Activated CD4-positive, alpha-beta T cell treated with anti-CD3 and anti-CD28 coated beads, Interleukin-2, amount 50 U/mL, for 48 hours (primary cell): ENCODE results near the gene ETDB.
"Not testable (repeated sequence)": the region's sequence is repeated elsewhere in the genome, so short reads cannot be mapped to it uniquely, and the experiment has no call there.

ENCODE experiments used
- DNase-seq, 2 experiments: peaks; one replicate each; pipeline ENCODE4 v3.0.0-alpha.2; 2020

Gene ETDB

DNA sequence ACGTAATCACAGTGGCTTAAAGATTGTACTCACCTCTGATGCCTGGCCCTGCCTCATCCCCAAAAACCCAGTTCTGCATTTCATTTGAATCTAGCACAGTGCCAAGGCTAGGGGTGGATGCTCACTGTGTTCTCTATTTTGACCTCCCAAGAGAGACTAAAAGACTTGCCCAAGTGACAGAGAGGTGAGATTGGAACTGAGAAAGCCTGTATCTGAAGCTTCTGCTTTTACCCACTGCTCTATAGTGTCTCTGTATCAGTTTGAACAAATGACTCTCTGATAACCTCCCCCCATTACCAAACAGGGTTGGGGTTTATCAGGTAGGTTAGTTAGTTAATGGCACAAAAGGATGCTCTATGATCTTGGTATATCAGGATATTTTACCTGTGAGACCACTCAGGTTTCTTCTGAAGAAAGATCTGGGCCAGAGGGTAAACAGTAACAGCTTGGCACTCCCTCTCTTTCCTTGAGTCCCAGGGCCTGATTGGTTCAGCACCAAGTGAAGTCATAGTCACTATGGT lies at the start of gene ETDB:
Gene ETDB (minus strand): TSS at position 471 of the 521 bp plus-strand sequence. CDS start 1,265 bp downstream, outside the sequence.
- DNase-seq, result not testable (repeated sequence)

DNA sequence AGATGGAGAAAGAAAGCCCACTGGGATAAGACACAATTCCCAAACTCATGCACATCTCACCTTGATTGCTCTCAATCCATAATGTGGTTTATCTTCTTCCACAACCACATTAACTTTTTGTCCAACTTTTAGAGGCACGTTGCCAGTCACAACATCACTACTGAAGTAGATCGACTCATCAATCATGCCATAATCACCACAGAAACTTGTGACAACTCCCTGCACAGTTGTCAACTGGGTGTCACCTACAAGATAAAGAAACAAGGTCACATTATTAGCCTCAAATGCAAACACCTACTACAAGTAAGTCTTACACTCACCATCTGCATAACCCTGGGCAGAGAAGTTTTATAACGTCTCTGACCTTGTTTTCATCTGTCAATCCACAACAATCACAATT lies 49.2 kb upstream of the ETDB start:
- not testable (repeated sequence) for DNase-seq

DNA sequence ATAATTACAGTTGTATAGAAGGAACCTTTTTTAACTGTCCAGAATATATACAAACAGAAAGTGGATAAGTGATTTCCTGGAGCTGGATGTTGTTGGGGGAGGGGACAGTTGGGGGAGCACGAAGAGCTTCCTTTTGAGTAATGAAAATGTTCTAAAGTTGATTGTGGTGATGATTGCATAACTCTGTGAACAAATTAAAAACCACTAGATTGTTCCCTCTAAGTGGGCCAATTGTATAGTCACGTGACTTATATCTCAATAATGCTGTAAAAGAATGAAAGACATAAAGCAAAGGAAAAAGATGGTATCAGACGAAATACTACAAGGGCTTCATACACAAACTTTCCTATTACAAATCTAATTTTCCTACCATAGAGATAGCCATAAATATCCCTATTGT lies 48.2 kb upstream of the ETDB start:
- no peak for DNase-seq

DNA sequence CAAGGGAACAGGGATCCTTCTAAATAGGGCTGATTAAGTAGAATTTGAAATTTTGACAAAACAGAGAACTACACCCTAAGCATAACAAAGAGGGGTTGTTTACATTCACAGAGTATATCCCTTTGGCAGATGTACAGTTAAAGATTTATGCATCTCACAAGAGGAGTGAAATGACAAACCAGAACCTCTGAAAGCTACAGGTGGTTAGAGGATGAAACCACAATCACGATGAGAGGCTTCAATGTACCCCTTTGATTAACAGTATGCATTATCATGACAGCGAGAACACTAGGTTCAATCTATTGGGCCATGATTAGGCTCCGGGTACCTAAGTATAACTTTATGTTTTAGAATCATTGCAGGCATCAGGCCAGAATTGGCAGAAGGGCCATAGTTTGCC lies 34.4 kb upstream of the ETDB start:
- DNase-seq, result not testable (repeated sequence)

DNA sequence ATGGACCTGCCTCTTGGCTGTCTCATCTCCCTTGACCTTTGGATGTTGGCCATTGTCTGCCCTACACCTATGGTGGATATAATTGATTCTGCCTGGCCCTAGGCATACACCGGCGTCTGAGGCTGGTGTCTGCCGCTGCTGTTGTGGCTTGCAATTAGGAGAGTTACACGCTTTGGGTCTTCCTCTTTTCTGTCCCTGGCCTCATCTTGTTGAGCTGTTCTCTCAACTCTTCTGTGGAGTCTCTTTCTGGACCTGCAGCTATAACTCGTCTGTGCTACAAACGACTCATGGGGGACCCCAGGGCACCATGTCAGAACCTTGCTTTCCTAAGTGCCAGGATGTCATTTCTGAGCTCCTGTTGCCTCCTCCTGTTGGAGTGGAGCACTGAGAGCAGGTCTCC lies 5.8 kb upstream of the ETDB start:
- not testable (repeated sequence) for DNase-seq

DNA sequence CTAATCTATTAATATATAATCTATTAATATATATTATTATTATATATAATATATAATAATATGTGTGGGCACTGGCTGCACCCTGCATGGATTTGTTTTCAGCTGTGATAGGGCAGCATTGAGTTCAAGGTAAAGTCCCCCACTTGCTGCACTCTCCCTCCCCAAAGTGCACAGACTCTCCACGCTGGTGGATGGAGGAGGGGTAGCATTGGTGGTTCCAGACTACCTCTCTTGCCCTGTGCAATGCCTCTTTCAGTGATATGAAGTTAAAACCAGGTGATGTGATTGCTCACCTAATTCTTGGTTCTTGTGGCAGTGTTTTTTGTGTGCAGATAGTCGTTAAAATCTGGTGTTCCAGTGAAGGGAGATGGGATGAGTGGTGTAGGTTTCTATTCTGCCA lies 4.3 kb downstream of the ETDB start:
- DNase-seq, result not testable (repeated sequence)

DNA sequence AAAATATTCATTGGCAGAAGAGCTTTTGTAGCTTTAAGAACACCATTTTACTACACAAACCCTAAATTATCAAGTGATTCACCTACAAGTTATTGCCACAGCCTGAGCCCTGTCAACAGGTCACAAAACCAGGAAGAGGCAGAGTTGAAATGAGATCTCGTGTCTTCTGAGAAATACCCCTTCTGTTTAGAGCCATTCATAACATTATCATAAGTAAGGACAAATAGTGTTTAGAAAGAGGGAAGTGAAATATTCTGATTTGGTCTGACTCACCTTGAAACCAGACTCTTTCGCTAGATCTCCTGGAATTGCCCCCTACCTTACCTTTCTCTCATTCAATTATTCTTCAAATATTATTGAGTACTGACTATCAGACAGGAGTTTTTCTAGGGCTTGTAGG lies 5.9 kb downstream of the ETDB start:
- no peak for DNase-seq

DNA sequence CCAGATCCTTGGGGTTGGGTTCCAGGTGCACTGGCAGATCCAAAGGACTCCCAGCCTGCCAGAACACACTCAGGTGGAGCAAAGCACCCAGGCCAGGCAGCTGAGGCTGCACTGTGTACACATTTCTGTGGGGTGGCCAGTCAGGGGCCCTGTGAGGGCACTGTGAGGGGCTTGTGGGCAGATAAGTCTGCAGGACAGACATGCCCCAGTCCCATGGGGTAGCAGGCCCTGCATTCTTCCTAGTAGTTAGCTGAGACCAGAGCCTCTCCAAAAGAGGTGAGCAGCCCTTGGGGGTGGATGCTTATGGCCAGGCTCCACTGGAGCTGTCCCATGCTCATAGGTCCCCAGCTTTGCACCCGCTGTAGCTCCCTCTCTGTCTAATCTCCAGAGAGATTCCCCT lies 7.6 kb downstream of the ETDB start:
- DNase-seq, result no peak

DNA sequence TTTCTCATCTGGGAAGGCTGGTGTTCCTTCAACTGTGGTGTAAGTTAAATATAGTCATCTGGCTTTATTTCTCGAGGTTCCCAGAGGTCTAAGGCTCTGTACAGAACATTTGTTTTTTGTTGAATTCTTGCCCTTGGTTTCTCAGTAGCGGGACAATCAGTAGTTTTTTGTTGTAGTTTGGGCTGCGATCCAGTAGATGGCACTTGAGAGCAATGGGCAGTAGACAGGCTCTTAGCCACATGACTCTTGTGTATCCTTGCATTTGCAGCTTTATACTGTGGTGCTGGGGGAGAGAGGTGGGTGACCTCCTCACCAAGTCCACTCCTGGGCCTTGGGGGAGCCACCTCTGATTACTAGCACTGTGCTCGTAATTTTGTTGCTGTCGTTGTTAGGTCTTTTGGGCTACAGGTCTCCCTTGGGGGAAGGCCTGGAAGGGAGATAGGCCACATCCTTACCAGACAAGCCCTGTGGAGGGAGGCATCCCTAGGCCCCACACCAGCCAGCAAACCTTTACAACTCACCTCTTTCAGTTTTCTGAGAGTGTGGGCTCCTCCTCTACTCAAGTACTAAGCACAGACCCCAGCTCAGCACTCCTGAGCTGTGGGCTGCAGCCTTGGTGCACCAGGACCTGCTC lies 8.1 kb downstream of the ETDB start:
- DNase-seq, result peak; percentile 34 to 51

DNA sequence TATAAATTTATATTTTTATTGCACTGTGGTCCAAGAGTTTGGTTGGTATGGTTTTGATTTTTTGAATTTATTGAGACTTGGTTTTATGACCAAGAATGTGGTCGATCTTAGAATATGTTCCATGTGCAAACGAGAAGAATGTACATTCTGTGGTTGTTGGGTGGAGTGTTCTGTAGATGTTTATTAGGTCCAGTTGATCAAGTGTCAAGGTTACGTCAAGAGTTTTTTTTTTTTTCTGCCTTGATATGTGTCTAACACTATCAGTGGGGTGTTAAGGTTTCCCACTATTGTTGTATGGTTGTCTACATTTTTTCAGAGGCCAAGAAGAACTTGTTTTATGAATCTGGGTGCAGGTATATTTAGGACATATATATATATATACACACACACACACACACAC lies 10.8 kb downstream of the ETDB start:
- DNase-seq, result no peak

DNA sequence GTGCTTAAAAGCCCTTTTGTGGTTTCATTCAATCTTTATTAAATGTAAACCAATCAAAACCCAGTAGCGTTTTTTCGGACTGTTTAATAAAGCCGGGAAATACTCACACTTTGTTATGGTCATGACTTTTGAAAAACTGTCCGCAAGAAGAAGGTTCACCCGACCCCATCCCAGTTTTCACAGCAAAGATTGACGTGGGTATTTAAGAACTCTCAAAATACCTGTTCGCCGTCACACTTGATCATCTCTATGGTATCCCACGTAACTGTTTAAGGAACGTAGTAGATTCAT lies 20.9 kb downstream of the ETDB start:
- no peak for DNase-seq

DNA sequence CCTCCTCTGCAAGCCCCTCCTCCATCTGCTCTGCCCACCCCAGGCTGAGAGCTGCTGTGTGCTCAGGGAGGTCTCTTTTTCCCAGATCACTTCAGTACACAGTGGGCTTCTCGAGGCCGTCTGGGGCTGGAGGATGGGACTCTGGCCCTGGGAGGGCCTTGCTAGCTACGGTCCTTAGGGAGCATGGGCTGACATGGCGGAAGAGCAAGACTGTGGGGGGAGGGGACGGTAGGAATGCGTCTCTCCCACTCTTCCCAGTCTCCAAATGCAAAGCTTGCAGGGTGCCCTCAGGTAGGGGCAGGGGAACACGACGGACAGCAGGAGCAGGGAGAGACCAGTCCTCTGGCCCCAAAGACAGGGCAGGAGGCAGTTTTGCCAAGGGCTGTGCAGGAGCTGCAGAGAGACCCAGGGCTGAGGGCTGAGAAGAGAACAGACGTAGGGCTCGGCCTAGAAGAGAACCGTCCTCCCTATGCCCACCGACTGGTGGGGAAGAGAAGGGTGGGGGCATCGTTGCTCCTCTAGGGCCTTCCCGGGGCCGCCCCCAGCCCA lies 23.1 kb downstream of the ETDB start:
- DNase-seq, result not testable (repeated sequence)

DNA sequence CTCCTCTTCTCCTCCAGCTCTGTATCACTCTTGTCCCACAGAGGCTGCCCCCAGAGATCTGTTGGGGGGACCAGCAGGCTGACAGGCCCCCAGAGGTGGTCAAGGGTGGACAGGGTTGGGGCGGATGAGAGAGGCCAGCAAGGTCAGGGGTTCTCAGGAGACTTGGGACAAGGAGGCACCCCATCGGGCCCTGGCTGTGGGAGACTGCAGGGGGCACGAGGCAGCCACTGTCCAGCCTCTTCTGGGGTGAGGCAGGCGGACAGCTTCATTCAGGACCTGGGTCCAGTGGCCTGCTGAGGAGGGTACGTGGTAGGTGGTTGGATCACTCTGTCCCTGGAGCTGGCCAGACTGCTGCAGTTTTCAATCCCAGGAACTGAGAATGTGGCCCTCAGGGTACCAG lies 24.6 kb downstream of the ETDB start:
- DNase-seq, result no peak

DNA sequence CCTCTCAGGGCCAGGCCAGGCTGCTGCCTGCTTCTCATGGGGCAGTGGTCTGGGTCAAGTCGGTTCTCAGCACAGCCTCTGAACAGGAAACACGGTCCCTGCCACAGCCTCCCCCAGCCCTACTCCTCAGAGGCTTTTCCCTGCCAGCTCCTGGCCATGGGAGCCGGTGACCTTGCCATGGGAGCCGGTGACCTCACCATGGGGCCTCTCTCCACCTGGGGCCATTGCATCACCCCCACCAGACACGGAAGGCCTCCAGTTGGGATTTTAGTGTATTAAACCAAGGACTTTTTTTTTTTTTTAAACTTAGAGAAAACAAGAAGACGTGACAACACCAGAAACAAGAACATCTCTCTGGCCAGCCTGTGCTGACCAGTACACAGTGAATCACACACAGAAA lies 25.6 kb downstream of the ETDB start:
- DNase-seq, result no peak

DNA sequence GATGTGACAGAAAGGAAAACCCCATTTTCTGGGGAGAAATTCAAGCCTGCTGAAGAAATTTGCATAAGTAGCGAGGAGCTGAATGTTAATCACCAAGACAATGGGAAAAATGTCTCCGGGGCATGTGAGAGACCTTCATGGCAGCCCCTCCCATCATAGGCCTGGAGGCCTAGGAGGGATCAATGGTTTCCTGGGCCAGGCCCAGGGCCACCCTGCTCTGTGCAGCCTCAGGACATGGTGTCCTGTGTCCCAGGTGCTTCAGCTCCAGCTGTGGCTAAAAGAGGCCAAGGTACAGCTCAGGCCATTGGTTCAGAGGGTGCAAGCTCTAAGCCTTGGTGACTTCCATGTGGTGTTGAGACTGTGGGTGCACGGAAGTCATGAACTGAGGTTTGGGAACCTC lies 31.2 kb downstream of the ETDB start:
- DNase-seq, result no peak

DNA sequence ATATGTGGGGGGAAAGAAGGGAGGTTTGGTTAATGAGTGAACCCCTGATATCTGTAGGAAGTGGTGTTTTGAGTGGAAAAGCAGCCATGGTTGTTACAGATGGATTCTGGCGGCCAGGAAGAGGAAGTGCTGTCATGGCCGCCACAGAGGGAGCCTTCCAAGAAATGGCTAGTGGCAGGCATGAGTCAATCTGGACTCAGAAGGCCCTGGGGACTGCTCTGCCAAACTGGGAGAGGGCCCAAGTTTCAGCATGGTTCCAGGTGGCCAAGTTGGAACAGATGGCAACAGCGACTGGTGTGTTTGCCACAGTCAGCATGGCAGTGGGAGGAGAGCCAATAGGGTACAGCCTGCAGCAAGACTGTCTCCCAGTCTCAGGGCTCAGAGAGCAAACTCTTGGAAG lies 32.5 kb downstream of the ETDB start:
- no peak for DNase-seq

DNA sequence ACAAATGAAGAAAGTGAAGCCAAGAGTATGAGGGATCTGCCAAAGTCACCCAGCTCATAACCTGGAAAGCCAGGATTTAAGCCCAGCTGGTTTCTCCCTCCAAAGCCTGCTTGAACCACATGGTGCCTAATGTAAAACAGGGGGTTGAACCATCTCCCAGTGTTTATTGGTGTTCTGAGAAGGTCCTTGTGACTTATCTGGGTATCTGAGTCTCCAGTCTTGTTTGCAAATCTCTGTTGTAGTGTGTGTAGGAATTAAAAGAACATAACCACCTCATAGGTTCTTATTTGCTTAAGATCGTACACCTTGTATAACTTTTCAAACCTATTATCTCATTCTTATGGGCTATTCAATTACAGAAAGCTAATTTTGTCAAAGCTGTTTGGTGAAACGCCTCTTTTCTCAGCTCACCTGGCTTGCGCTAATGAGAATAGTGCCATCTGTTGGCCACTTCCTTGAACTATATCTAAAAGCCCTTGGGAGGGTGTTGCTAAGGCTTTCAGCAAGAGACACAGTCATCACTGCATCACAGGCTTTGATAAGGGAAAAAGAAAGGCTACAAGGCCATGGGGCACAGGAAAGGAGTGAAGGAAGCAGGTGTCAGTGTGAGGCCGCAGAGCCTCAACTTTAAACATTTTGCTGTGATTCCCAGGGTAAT lies 34.0 kb downstream of the ETDB start:
- DNase-seq, result peak in 1 of 2 experiments; percentile 17

DNA sequence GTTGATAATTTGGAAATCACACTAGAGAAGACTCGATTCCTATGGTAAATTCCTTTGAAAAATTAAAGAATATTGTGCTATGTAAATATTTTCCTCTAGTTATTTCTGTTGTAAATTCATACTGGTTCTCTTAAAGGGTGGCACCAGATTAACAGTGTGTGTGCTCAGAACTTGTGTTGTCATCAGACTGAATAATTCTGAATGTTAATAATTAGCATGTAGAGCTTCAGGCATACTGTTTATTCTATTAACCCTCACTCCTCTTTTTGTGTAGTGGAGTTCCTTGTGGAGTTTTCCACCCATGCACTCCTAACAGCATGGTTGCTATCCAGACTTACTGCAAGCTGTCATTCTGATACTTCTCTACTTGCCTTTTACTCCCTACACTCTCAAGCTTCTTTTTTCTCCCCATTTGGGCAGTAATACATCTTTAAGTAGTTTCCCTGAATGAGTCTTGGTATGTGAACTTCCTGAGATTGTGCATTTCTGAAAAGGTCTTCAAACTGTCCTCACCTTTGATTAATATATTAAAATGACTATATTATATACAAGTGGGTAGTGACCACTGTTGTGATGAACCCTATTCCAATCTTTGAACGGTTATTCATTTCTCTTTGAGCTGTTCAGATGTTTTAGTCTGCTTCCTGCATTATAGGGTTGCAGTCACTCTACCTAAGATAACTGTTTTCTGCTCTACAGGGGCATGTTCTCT lies 38.5 kb downstream of the ETDB start:
- no peak for DNase-seq
